ENCODE results near the gene LUZP2. TPM values are rescaled to one million over a fixed set of nuclear protein-coding genes. Genes with fewer than 3 reads are reported as not detected.

Gene LUZP2
- total and polyA plus RNA-seq, 8 donors: 1.2 to 8.3 (median 4.6) TPM; not detected in 1

DNA sequence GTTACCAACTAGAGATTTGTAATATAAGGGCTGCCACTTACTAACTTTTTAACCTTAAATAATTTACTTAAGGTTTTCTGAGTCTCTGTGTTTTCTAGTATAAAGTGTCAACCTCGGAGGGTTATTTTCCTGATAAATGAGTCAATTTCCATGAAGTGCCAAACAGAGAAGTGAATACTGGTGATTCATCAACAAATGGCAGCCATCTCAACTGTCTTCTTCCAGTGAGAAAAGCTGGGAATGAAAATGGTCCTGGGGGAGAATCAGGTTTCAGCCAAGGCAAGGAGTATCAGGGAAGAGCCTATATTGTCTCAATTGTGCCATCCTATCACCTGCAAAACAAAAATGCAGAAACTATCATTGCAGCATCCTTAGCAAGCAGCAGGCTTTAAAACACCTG is 129.1 kb downstream of the LUZP2 start:
- Histone ChIP-seq H3K27me3 (no peaks in the 10 kb centered on the region), H3K36me3 (no peaks in the 10 kb centered on the region), H3K4me1 (no peaks in the 10 kb centered on the region), H3K9me3 (no peaks in the 10 kb centered on the region), H3K27ac (no peak overlapping the region), H3K4me3 (no peak overlapping the region)
- TF ChIP-seq, protein P1, sequence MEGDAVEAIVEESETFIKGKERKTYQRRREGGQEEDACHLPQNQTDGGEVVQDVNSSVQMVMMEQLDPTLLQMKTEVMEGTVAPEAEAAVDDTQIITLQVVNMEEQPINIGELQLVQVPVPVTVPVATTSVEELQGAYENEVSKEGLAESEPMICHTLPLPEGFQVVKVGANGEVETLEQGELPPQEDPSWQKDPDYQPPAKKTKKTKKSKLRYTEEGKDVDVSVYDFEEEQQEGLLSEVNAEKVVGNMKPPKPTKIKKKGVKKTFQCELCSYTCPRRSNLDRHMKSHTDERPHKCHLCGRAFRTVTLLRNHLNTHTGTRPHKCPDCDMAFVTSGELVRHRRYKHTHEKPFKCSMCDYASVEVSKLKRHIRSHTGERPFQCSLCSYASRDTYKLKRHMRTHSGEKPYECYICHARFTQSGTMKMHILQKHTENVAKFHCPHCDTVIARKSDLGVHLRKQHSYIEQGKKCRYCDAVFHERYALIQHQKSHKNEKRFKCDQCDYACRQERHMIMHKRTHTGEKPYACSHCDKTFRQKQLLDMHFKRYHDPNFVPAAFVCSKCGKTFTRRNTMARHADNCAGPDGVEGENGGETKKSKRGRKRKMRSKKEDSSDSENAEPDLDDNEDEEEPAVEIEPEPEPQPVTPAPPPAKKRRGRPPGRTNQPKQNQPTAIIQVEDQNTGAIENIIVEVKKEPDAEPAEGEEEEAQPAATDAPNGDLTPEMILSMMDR (IDR thresholded peaks at IDR 0.05): no peak
- intact Hi-C loops (cut with DNase I): no loop called here
- DNase-seq: no peak
- no peak for ATAC-seq

DNA sequence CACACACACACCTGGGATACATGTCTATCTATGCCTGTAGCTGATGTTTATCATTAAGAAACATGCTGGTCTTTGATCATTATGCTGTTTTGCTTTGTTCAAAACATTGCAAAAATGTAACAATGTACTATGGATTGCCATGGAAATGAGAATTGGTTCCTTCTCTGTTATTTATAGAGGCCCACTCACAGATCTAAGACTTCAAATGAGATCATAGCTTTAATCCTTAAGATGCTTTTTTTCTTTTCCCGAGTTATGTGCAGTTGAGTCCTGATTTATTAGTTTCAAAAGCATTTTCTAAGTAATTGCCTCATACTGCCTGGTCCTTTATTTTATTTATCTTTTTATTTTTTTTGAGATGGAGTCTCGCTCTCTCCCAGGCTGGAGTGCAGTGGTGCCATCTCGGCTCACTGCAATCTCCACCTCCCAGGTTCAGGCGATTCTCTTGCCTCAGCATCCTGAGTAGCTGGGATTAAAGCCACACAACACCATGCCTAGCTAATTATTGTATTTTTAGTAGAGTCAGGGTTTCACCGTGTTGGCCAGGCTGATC is 131.4 kb downstream of the LUZP2 start:
- Histone ChIP-seq H3K4me3 (no peak overlapping the region), H3K9me3 (no peaks in the 10 kb centered on the region), H3K4me1 (no peaks in the 10 kb centered on the region), H3K27ac (no peak overlapping the region), H3K27me3 (no peaks in the 10 kb centered on the region), H3K36me3 (no peaks in the 10 kb centered on the region)
- ATAC-seq (no peak), DNase-seq (no peak)
- intact Hi-C loops (cut with DNase I): no loop called here
- TF ChIP-seq, protein P1 (IDR thresholded peaks at IDR 0.05): no peak

DNA sequence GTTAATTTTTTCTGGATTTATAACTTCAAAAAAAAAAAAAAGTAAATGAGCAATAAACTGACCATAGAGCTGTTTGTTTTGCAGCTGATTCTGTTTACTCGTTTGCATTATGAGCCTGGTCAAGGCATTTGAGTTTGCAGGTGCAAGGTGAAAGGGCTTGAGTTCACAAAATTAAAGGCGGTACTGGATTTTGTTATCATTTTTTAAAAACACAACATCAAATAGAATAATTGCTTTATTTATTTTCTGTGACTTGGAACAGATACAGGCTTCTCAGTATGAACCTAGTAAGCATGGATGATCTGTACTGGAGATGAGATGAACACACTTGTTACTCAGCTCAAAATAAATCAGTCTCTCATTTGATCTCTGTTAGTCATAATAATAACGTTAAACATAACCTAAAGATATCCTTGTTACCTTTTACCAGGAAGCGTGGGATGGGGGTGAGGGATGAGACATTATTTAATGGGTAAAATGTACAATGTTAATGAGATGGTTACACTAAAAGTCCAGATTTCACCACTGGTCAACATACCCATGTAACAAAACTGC is 137.8 kb downstream of the LUZP2 start:
- Histone ChIP-seq H3K27ac (no peak overlapping the region), H3K4me3 (no peak overlapping the region), H3K27me3 (no peaks in the 10 kb centered on the region), H3K4me1 (no peaks in the 10 kb centered on the region), H3K36me3 (no peaks in the 10 kb centered on the region), H3K9me3 (no peaks in the 10 kb centered on the region)
- TF ChIP-seq, protein P1 (IDR thresholded peaks at IDR 0.05): no peak
- DNase-seq (no peak), ATAC-seq (no peak)
- intact Hi-C loops (cut with DNase I): no loop called here

DNA sequence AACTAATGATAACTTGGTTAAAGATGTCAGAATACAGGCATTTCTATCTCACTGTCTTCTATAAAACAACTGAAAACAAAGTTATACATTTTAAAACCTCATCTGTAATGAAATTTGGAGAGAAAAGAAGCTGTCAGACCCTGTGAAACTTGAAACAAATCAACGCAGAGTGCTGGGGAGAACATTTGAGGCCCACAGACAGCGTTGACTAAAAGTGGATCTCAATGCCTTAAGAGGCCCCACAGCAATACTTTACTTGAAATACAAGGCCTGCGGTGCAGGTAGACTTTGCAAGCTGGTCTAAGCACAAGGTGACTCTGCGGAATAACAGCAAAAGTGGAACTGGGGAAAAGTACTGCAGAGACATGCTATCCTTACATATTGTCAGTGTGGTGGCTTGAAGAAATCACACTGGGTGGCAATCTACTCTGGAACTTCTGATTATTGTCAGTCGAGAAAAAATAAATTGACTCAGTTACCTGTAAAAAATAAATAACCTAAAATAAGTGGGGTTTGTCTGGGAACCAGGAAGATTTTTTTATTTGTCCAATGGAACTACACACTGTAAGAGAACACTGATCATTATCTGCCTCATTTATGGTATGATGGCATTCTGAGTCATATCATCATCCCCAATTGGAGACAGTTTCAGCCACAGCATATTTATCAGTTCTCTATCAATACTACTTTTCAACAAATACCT is 138.9 kb downstream of the LUZP2 start:
- no peaks in the 10 kb centered on the region for H3K9me3 ChIP-seq
- no peak for DNase-seq
- no peaks in the 10 kb centered on the region for H3K4me1 ChIP-seq
- H3K27me3 ChIP-seq: no peaks in the 10 kb centered on the region
- intact Hi-C loops (cut with DNase I): no loop called here
- H3K27ac ChIP-seq: no peak overlapping the region
- no peak for ATAC-seq
- no peaks in the 10 kb centered on the region for H3K36me3 ChIP-seq
- TF ChIP-seq, protein P1 (IDR thresholded peaks at IDR 0.05): no peak
- H3K4me3 ChIP-seq: no peak overlapping the region

DNA sequence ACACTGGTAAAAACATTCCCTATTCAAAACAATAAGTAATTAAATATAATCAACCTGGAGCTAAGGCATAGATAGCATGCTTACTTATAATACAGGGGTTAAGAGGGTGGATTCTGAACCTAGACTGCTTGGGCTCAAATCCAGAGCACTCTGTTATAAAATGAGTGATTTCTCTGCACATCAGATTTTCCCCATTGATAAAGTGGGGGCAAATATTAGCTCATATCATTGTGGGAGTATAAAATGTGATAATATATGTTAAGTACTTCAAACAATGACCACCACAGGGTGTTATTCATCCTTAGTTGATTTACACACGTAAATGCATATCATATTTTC is 139.4 kb downstream of the LUZP2 start:
- no peaks in the 10 kb centered on the region for H3K9me3 ChIP-seq
- no peaks in the 10 kb centered on the region for H3K36me3 ChIP-seq
- H3K27ac ChIP-seq: no peak overlapping the region
- H3K27me3 ChIP-seq: no peaks in the 10 kb centered on the region
- H3K4me3 ChIP-seq: no peak overlapping the region
- ATAC-seq (no peak), DNase-seq (no peak)
- intact Hi-C loops (cut with DNase I): no loop called here
- H3K4me1 ChIP-seq: no peaks in the 10 kb centered on the region
- TF ChIP-seq, protein P1 (IDR thresholded peaks at IDR 0.05): no peak

All from left lung (tissue), 10 donors.